GM23338 (cell line): Measurements from ENCODE around the gene NCF2.

Experiments used
- EZH2 ChIP-seq: fragments of 200-600 bp; sonication (generic); IDR thresholded peaks from one replicate; pipeline ENCODE4 v1.8.0; 2017; ENCODE audit warnings: antibody characterized with exemption, mild to moderate bottlenecking, low read depth; ENCODE audit not compliant: unreplicated experiment
- EZH2phosphoT487 ChIP-seq: fragments of 200-600 bp; sonication (generic); IDR thresholded peaks from one replicate; pipeline ENCODE4 v1.8.1; 2018; ENCODE audit warnings: antibody characterized with exemption; ENCODE audit not compliant: unreplicated experiment
- POLR2AphosphoS5 ChIP-seq: IDR thresholded peaks from 2 replicates; pipeline ENCODE4 v1.6.1; 2016; ENCODE audit warnings: antibody characterized with exemption, low read depth
- REST ChIP-seq: IDR thresholded peaks from one replicate; pipeline ENCODE4 v1.6.1; 2018; ENCODE audit warnings: antibody characterized with exemption; ENCODE audit not compliant: unreplicated experiment
- STAT1 ChIP-seq: IDR thresholded peaks from one replicate; pipeline ENCODE4 v1.6.1; 2016; ENCODE audit warnings: antibody characterized with exemption; ENCODE audit not compliant: unreplicated experiment
- TF ChIP-seq, protein P1 (sequence below), 2 experiments: fragments of 200-600 bp in 1 of 2; sonication (generic) in 1 of 2; conservative IDR thresholded peaks; 2 replicates each; pipeline versions ENCODE4 v1.5.1 to v1.6.1; 2016 to 2017; ENCODE audit warnings: antibody characterized with exemption in 2 of 2, low read depth in 2 of 2, mild to moderate bottlenecking in 2 of 2, moderate library complexity in 1 of 2

DNA sequence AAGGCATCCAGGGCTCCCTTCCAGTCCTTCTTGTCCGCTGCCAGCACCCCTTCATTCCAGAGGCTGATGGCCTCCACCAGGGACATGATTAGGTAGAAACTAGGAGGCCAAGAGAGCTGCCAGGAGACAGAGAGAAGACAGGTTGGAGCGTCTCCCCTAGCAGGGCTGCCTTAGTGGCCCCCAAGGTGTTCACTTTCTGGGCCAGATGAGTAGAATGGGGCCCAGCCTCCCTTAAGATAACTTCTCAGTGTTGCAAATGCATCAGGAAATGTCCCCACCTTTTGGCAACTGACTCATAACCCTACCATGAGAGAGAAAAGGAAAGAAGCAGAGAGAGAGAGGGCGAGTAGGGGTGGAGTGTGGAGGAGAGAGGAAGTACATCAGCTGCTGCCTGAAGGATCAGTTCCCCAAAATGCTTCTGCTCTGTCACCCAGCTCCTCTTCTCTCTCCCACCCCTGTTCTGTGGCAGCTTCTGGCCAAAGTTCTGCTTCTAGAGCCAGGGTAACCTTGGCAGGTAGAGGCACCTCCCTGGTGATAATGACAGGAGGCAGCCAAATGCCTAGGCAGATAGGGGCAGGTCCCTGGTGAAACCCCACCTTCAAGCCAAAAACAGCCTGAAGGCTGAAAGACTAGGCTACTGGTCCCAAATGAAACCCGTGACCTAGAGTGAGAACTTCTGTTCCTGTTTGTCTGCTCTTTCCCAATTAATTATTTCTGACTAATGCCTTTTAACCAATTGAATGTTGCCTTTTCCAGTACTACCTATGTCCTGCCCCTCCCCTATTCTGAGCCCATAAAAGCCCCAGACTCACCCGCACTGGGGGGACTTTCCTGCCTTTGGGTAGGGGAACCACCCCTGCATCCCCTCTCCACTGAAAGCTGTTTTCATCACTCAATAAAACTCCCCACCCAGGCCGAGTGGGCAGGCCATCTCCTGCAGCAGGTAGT is at the start of gene NCF2:
- TF ChIP-seq, protein P1, sequence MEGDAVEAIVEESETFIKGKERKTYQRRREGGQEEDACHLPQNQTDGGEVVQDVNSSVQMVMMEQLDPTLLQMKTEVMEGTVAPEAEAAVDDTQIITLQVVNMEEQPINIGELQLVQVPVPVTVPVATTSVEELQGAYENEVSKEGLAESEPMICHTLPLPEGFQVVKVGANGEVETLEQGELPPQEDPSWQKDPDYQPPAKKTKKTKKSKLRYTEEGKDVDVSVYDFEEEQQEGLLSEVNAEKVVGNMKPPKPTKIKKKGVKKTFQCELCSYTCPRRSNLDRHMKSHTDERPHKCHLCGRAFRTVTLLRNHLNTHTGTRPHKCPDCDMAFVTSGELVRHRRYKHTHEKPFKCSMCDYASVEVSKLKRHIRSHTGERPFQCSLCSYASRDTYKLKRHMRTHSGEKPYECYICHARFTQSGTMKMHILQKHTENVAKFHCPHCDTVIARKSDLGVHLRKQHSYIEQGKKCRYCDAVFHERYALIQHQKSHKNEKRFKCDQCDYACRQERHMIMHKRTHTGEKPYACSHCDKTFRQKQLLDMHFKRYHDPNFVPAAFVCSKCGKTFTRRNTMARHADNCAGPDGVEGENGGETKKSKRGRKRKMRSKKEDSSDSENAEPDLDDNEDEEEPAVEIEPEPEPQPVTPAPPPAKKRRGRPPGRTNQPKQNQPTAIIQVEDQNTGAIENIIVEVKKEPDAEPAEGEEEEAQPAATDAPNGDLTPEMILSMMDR (conservative IDR thresholded peaks at IDR 0.05; ENCODE audit: low read depth in 2 of 2), result no peak
- TF ChIP-seq POLR2AphosphoS5 (no peak), EZH2phosphoT487 (no peak), STAT1 (no peak), REST (no peak), EZH2 (no peak)
